Activated naive CD4-positive, alpha-beta T cell treated with anti-CD3 and anti-CD28 coated beads, Interleukin-2, amount 10 ng/mL, durations not matched to agents 7 days and 5 days (primary cell): Measurements from ENCODE around the gene RASSF1.

Experiments used
- CTCF ChIA-PET: fragments of 350-600 bp; sonication (Branson Sonifier 250); formaldehyde crosslinking; loops from one replicate; lab custom pipeline; 2021; ENCODE audit warnings: antibody characterized with exemption; lab: Charles Lee
- DNase-seq: peaks from one replicate; pipeline ENCODE4 v3.0.0-alpha.2; 2020
- H3K27ac Mint-ChIP-seq: one replicate; pipeline ENCODE4 v1.8.0; 2021; ENCODE audit warnings: mild to moderate bottlenecking, moderate library complexity, mixed read lengths
- H3K27me3 Mint-ChIP-seq: one replicate; pipeline ENCODE4 v1.8.0; 2021; ENCODE audit warnings: mild to moderate bottlenecking, mixed read lengths
- H3K36me3 Mint-ChIP-seq: one replicate; pipeline ENCODE4 v1.8.0; 2021; ENCODE audit warnings: mixed read lengths
- H3K4me1 Mint-ChIP-seq: one replicate; pipeline ENCODE4 v1.8.0; 2021; ENCODE audit warnings: mixed read lengths
- H3K4me3 Mint-ChIP-seq: one replicate; pipeline ENCODE4 v1.8.0; 2021; ENCODE audit warnings: mild to moderate bottlenecking, moderate library complexity, mixed read lengths
- H3K9me3 Mint-ChIP-seq: one replicate; pipeline ENCODE4 v1.8.0; 2021; ENCODE audit warnings: mixed read lengths

RASSF1 gene

DNA sequence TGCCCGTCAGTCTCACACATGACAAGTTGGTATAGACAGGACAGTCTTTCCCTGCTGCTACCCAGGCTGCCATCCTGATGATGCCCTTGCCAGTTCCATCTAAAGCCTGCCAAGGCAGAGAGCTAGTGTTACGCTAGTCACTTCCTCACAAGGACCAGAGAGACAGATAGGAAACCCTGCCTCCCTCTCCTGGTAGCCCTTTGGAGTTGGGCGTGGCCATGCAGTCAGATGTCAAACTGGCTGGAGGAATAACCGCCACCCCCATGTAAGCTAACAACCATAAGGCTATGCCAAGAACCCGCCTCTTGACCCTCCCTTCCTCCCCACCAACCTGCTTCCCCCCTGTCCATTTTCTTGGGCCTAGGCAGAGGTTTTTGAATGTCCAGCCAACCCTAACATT is 15.9 kb upstream of the RASSF1 start:
- peaks cover 54% of the 10 kb centered on the region for H3K4me1 Mint-ChIP-seq
- no peaks in the 10 kb centered on the region for H3K27me3 Mint-ChIP-seq
- peaks cover 37% of the 10 kb centered on the region for H3K36me3 Mint-ChIP-seq
- H3K4me3 Mint-ChIP-seq = no peak overlapping the region
- no peaks in the 10 kb centered on the region for H3K9me3 Mint-ChIP-seq
- no peak for DNase-seq
- no peak overlapping the region for H3K27ac Mint-ChIP-seq
- CTCF ChIA-PET = interaction anchor here (1.1 to 2.3 kb wide), 4 partner anchors 9 to 188 kb away, joined by 3 to 12 read pairs (median 4); partner anchors contain the start of gene RASSF1

GRCh38 chr3:50355829-50356552 is 15.4 kb upstream of the RASSF1 start:
- Mint-ChIP-seq H3K4me3 (no peak overlapping the region), H3K27ac (no peak overlapping the region), H3K36me3 (peaks cover 40% of the 10 kb centered on the region), H3K27me3 (no peaks in the 10 kb centered on the region), H3K9me3 (no peaks in the 10 kb centered on the region), H3K4me1 (peaks cover 59% of the 10 kb centered on the region)
- no peak for DNase-seq
- CTCF ChIA-PET = interaction anchor here (1.4 to 2.3 kb wide), 3 partner anchors 8 to 188 kb away, joined by 4 to 12 read pairs (median 5); no protein-coding TSS in a partner anchor

DNA sequence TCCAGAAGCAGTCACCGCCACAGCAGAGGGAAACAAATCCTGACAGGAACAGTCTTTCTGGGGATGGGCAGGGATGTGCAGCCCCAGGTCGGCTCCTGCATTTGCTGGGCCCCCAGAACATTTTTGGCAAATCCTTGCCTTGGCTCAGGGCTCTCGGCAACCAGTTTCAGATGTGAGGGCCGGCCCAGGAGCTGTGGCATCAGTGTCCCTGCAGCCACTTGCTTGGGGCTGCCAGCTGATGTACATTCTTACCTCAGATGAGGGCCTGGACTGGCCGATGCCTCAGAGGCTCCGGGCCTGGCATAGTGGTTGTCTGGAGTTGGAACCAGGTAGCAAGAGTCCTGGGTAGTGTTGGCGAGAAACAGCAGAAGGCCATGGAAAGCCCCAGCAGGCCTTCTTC is 14.2 kb upstream of the RASSF1 start:
- H3K36me3 Mint-ChIP-seq = peaks cover 46% of the 10 kb centered on the region
- no peak overlapping the region for H3K4me3 Mint-ChIP-seq
- DNase-seq = no peak
- peaks cover 63% of the 10 kb centered on the region for H3K4me1 Mint-ChIP-seq
- H3K9me3 Mint-ChIP-seq = no peaks in the 10 kb centered on the region
- CTCF ChIA-PET = interaction anchor here (1.0 to 1.4 kb wide), 2 partner anchors 12 to 187 kb away, joined by 4 to 5 read pairs; no protein-coding TSS in a partner anchor
- no peak overlapping the region for H3K27ac Mint-ChIP-seq
- no peaks in the 10 kb centered on the region for H3K27me3 Mint-ChIP-seq

- Mint-ChIP-seq H3K36me3 (peaks cover 45% of the 10 kb centered on the region), H3K4me3 (no peak overlapping the region), H3K27me3 (no peaks in the 10 kb centered on the region), H3K27ac (no peak overlapping the region), H3K9me3 (no peaks in the 10 kb centered on the region), H3K4me1 (peaks cover 63% of the 10 kb centered on the region)
- no peak for DNase-seq
- CTCF ChIA-PET = interaction anchor here (1.0 to 2.0 kb wide), 2 partner anchors 11 to 17 kb away, joined by 4 to 11 read pairs; no protein-coding TSS in a partner anchor
These were observed 13.6 kb upstream of the RASSF1 start for GRCh38 chr3:50354186-50354764.

- peaks cover 45% of the 10 kb centered on the region for H3K36me3 Mint-ChIP-seq
- no peak for DNase-seq
- no peak overlapping the region for H3K4me3 Mint-ChIP-seq
- H3K9me3 Mint-ChIP-seq = no peaks in the 10 kb centered on the region
- CTCF ChIA-PET = interaction anchor here (1.0 to 2.0 kb wide), 2 partner anchors 10 to 16 kb away, joined by 4 to 11 read pairs; no protein-coding TSS in a partner anchor
- H3K27me3 Mint-ChIP-seq = no peaks in the 10 kb centered on the region
- H3K27ac Mint-ChIP-seq = no peak overlapping the region
- peaks cover 69% of the 10 kb centered on the region for H3K4me1 Mint-ChIP-seq
These were observed 12.8 kb upstream of the RASSF1 start for GRCh38 chr3:50353245-50354004.

GRCh38 chr3:50352781-50353180 is 12.1 kb upstream of the RASSF1 start:
- peaks cover 69% of the 10 kb centered on the region for H3K4me1 Mint-ChIP-seq
- H3K27me3 Mint-ChIP-seq = no peaks in the 10 kb centered on the region
- no peaks in the 10 kb centered on the region for H3K9me3 Mint-ChIP-seq
- no peak for DNase-seq
- no peak overlapping the region for H3K4me3 Mint-ChIP-seq
- CTCF ChIA-PET = interaction anchor here (2.0 kb wide), 1 partner anchor 15 kb away, joined by 11 read pairs; no protein-coding TSS in a partner anchor
- peaks cover 46% of the 10 kb centered on the region for H3K36me3 Mint-ChIP-seq
- H3K27ac Mint-ChIP-seq = peak overlapping the region; percentile 2

DNA sequence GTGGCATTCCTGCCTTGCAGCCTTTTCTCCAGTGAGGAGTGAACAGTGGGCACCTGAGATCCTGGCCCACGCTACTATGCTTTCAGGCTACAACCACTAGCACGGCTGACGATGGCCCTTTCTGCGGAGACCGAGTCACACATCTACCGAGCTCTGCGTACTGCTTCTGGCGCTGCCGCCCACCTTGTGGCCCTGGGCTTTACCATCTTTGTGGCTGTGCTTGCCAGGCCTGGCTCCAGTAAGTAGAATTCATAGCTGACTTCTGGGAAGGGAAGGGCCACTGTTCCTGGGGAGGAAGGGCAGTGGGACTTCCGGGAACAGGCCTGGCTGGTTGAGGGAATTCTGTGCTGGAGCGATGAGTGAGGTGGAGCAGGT is 10.7 kb upstream of the RASSF1 start:
- Mint-ChIP-seq H3K27ac (peak overlapping the region; percentile 95), H3K27me3 (no peaks in the 10 kb centered on the region), H3K4me3 (peak overlapping the region; percentile 80), H3K4me1 (peaks cover 67% of the 10 kb centered on the region), H3K36me3 (peaks cover 45% of the 10 kb centered on the region), H3K9me3 (no peaks in the 10 kb centered on the region)
- CTCF ChIA-PET = interaction anchor here (1.1 to 1.9 kb wide), 3 partner anchors 14 to 191 kb away, joined by 3 to 10 read pairs (median 3); no protein-coding TSS in a partner anchor
- no peak for DNase-seq

- Mint-ChIP-seq H3K27ac (peak within 1 kb of the TSS; percentile 95), H3K4me1 (peaks cover 68% of the 10 kb centered on the region), H3K36me3 (peaks cover 45% of the 10 kb centered on the region), H3K27me3 (no peaks in the 10 kb centered on the region), H3K9me3 (no peaks in the 10 kb centered on the region), H3K4me3 (peak within 1 kb of the TSS; percentile 80)
- CTCF ChIA-PET = interaction anchor here (0.6 to 1.9 kb wide), 7 partner anchors 10 to 218 kb away, joined by 3 to 10 read pairs (median 3); partner anchors contain the start of genes HEMK1 and RASSF1
- DNase-seq = peak; percentile 100
These were observed 10.1 kb upstream of the RASSF1 start, which contains the start of the genes CYB561D2 and NPRL2 for GRCh38 chr3:50350527-50351322. CYB561D2 (plus strand) TSS chr3:50350862; CDS start chr3:50351434, 572 bp downstream. NPRL2 (minus strand) TSS chr3:50350775; CDS start chr3:50350652, 123 bp downstream.

DNA sequence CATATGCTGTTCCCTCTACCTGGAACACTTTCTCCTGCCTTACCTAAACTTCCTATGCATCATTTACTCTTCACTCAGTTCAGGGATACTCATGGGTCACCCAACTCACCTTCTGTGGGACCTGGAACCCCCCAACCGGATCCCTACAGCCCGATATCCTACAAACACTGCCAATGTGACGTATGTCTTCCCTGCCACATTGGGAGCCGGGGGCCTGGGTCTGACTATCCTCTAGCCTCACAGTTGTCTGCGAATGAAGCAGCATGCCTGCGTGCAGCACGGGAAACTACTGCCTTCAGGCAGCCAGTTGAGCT is 9.5 kb upstream of the RASSF1 start:
- Mint-ChIP-seq H3K4me1 (peaks cover 69% of the 10 kb centered on the region), H3K9me3 (no peaks in the 10 kb centered on the region), H3K27me3 (no peaks in the 10 kb centered on the region), H3K27ac (peak overlapping the region; percentile 95), H3K4me3 (peak overlapping the region; percentile 80), H3K36me3 (peaks cover 42% of the 10 kb centered on the region)
- DNase-seq = no peak
- CTCF ChIA-PET = interaction anchor here (0.6 to 3.3 kb wide), 7 partner anchors 9 to 219 kb away, joined by 3 to 25 read pairs (median 4); partner anchors contain the start of genes HEMK1 and RASSF1

- Mint-ChIP-seq H3K9me3 (no peaks in the 10 kb centered on the region), H3K4me1 (peaks cover 81% of the 10 kb centered on the region), H3K27ac (peak overlapping the region; percentile 75), H3K36me3 (peaks cover 28% of the 10 kb centered on the region), H3K27me3 (no peaks in the 10 kb centered on the region), H3K4me3 (peak overlapping the region; percentile 12)
- CTCF ChIA-PET = interaction anchor here (0.7 to 3.3 kb wide), 14 partner anchors 8 to 266 kb away, joined by 3 to 25 read pairs (median 4); partner anchors contain the start of gene C3orf18
- peak; percentile 86 for DNase-seq
These were observed 6.7 kb upstream of the RASSF1 start for GRCh38 chr3:50347187-50347813.

DNA sequence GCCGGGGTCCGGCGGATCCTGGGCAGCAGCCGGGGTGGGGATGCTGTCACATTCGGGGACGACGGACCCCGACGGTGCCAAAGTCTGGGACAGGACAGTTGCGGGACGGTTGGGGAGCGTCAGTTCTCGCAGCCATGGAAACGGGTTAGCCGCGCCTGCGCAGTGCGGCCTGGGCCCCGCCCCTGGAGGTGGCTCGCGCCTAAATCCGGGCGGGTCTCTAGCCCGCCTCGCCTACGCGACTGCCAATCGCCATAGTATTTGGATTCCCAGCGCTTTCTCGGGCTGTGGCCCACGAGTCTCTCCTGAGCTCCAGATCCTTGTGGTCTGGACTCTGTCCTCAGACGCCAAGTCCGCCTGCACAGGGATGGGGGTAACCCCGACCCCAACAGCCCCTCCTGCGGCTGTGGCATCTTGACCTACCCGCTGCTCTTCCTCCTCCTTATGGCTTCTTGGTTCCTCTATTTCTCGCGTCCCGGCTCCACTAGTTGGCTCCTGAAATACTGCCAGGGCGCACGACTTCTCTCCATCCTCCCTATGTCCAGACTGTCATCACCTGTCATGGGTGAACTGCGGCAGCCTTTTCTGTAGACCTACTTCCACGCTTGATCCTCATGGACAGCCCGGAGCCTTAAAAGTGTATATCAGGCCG is 5.1 kb upstream of the RASSF1 start, which contains the start of gene ZMYND10:
Gene ZMYND10 (minus strand): TSS at position 147 of the 649 bp plus-strand sequence. CDS start 153 bp downstream, outside the sequence.
- peak; percentile 87 for DNase-seq
- CTCF ChIA-PET = interaction anchor here (3.2 kb wide), 1 partner anchor 197 kb away, joined by 11 read pairs; no protein-coding TSS in a partner anchor
- Mint-ChIP-seq H3K36me3 (peaks cover 23% of the 10 kb centered on the region), H3K27me3 (no peaks in the 10 kb centered on the region), H3K27ac (peak within 1 kb of the TSS; percentile 80), H3K4me3 (peak within 1 kb of the TSS; percentile 72), H3K4me1 (peaks cover 81% of the 10 kb centered on the region), H3K9me3 (no peaks in the 10 kb centered on the region)

GRCh38 chr3:50345008-50345407 is 4.4 kb upstream of the RASSF1 start:
- Mint-ChIP-seq H3K27ac (no peak overlapping the region), H3K36me3 (peaks cover 19% of the 10 kb centered on the region), H3K9me3 (no peaks in the 10 kb centered on the region), H3K27me3 (no peaks in the 10 kb centered on the region), H3K4me1 (peaks cover 78% of the 10 kb centered on the region), H3K4me3 (no peak overlapping the region)
- CTCF ChIA-PET = interaction anchor here (3.2 kb wide), 1 partner anchor 198 kb away, joined by 11 read pairs; no protein-coding TSS in a partner anchor
- no peak for DNase-seq
